ENCODE data around the gene IL1F10.

The IL1F10 gene

GRCh38 chr2:113113807-113114206 is 46.0 kb downstream of the IL1F10 start:
- DNase-seq = no peak

GRCh38 chr2:113114224-113114945 is 46.6 kb downstream of the IL1F10 start:
- DNase-seq = no peak

- DNase-seq = no peak
These were observed 47.2 kb downstream of the IL1F10 start for GRCh38 chr2:113114996-113115395.

- DNase-seq = no peak
These were observed 48.6 kb downstream of the IL1F10 start for GRCh38 chr2:113116100-113116958.

GRCh38 chr2:113117541-113118262 is 49.9 kb downstream of the IL1F10 start:
- DNase-seq = no peak

- DNase-seq = no peak
These were observed 50.5 kb downstream of the IL1F10 start for GRCh38 chr2:113118263-113118657.

GRCh38 chr2:113119111-113119510 is 51.3 kb downstream of the IL1F10 start:
- DNase-seq = no peak

- no peak for DNase-seq
These were observed 53.1 kb downstream of the IL1F10 start for GRCh38 chr2:113120861-113121260.

GRCh38 chr2:113122364-113122763 is 54.6 kb downstream of the IL1F10 start:
- DNase-seq = no peak

GRCh38 chr2:113123726-113124125 is 56.0 kb downstream of the IL1F10 start:
- DNase-seq = no peak

- no peak for DNase-seq
These were observed 56.6 kb downstream of the IL1F10 start for GRCh38 chr2:113124181-113124961.
